ENCODE measurements around the gene WAS. TPM values are rescaled to one million over a fixed set of nuclear protein-coding genes. Genes with fewer than 3 reads are reported as not detected.
"Not testable (repeated sequence)": the region's sequence is repeated elsewhere in the genome, so short reads cannot be mapped to it uniquely, and the experiment has no call there.

Gene WAS
- total RNA-seq, 1 experiment from 2014 or later: 0.24 TPM

- WGBS (ENCODE audit: extremely low coverage, insufficient read length, low lambda C conversion rate): no CpG with 5 or more reads among the region's 11 CpGs
- H2BK12ac ChIP-seq (ENCODE audit: insufficient read length, low read depth, low read length): no peak overlapping the region
- no peak overlapping the region for H3K27ac ChIP-seq (ENCODE audit: insufficient read length, low read depth, low read length)
- peaks cover 2 to 16% of the 10 kb centered on the region in 2 experiments for H3K4me1 Mint-ChIP-seq
- H3K14ac ChIP-seq (ENCODE audit: insufficient read depth, low read length): no peak overlapping the region
- no peak overlapping the region; a peak in 1 of 5 replicates for H3K4me3 Mint-ChIP-seq
- H2BK15ac ChIP-seq (ENCODE audit: low read depth, low read length): no peak overlapping the region
- H3K9me3 ChIP-seq (ENCODE audit: control insufficient read depth, low read depth, low read length): peaks cover 33% of the 10 kb centered on the region
- no peak overlapping the region for H3K9ac ChIP-seq (ENCODE audit: extremely low read depth, insufficient read length, low read length)
- no peak overlapping the region for H2BK20ac ChIP-seq (ENCODE audit: low read depth, low read length, poor library complexity, severe bottlenecking)
- no peaks in the 10 kb centered on the region for H3K23me2 ChIP-seq (ENCODE audit: insufficient read length, low read depth, low read length, poor library complexity, severe bottlenecking)
- no peak overlapping the region for H3K4ac ChIP-seq (ENCODE audit: low read depth, low read length)
- no peak overlapping the region for H3K4me2 ChIP-seq (ENCODE audit: insufficient read depth, insufficient read length, low read length)
- H3K36me3 Mint-ChIP-seq (ENCODE audit: insufficient read depth in 1 of 3, low read depth in 3 of 3): peaks cover 0 to 9% (median 8%) of the 10 kb centered on the region in 3 experiments; a peak in 6 of 7 replicates
- no peaks in the 10 kb centered on the region for H4K20me1 ChIP-seq (ENCODE audit: control insufficient read depth, insufficient read depth, insufficient read length)
- TF ChIP-seq CTCF (conservative IDR thresholded peaks at IDR 0.05): no peak
- H3K79me2 ChIP-seq (ENCODE audit: insufficient read depth, low read length): no peaks in the 10 kb centered on the region
- H2AFZ ChIP-seq (ENCODE audit: low read length): no peak overlapping the region
- H2AK5ac ChIP-seq (ENCODE audit: insufficient read length, low read length): no peak overlapping the region
- H4K5ac ChIP-seq (ENCODE audit: insufficient read length, low read depth, low read length): no peak overlapping the region
- H3T11ph ChIP-seq (ENCODE audit: low read length): no peak overlapping the region
- no peak overlapping the region for H3K23ac ChIP-seq (ENCODE audit: insufficient read length, low read depth, low read length)
- no peak overlapping the region for H3K56ac ChIP-seq (ENCODE audit: insufficient read length, low read depth, low read length)
- no peak overlapping the region for H3K18ac ChIP-seq (ENCODE audit: insufficient read length, low read depth, low read length)
- H3K27me3 Mint-ChIP-seq (ENCODE audit: low read depth): peaks cover 37% of the 10 kb centered on the region
- no peak overlapping the region for H4K8ac ChIP-seq (replicated peaks; ENCODE audit: insufficient read length, low read depth, low read length)
- no peaks in the 10 kb centered on the region for H3K79me1 ChIP-seq (ENCODE audit: insufficient read depth, low read depth, low read length, poor library complexity, severe bottlenecking)
- no peaks in the 10 kb centered on the region for H3K27me3 ChIP-seq (ENCODE audit: insufficient read depth, low read length)
- H4K91ac ChIP-seq (ENCODE audit: insufficient read length, low read depth, low read length): no peak overlapping the region
- no peak overlapping the region for H2BK5ac ChIP-seq (ENCODE audit: insufficient read length, low read length)
- no peak overlapping the region; a peak in 1 of 7 replicates for H3K27ac Mint-ChIP-seq
- DNase-seq: no peak
- H2BK120ac ChIP-seq (ENCODE audit: low read depth, low read length, poor library complexity, severe bottlenecking): no peak overlapping the region
- peaks cover 81 to 83% of the 10 kb centered on the region in 2 experiments for H3K9me3 Mint-ChIP-seq
- H3K4me1 ChIP-seq (ENCODE audit: insufficient read depth, low read length): no peaks in the 10 kb centered on the region
Observed at GRCh38 chrX:48689208-48689920, 5.8 kb downstream of the WAS start.

DNA sequence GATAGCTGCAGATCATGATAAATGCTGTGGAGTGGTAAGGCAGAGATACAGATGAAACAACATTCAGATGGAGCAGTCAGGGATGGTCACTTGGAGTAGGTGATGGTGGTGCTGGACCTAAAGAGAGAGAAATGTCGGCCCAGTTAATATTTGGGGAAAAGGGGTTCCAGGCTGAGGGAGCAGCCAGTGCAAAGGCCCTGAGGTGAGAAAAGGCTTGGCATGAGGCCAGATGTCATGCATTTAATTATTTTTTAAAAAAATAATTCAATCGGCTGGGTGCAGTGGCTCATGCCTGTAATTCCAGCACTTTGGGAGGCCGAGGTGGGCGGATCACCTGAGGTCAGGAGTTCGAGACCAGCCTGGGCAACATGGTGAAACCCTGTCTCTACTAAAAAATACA is 8.1 kb downstream of the WAS start:
- not testable (repeated sequence) for H2AFZ ChIP-seq (ENCODE audit: low read length); H4K91ac ChIP-seq (ENCODE audit: insufficient read length, low read depth, low read length); H3K27ac ChIP-seq (ENCODE audit: insufficient read length, low read depth, low read length); H3K23me2 ChIP-seq (ENCODE audit: insufficient read length, low read depth, low read length, poor library complexity, severe bottlenecking); H2AK5ac ChIP-seq (ENCODE audit: insufficient read length, low read length); H2BK5ac ChIP-seq (ENCODE audit: insufficient read length, low read length); H2BK12ac ChIP-seq (ENCODE audit: insufficient read length, low read depth, low read length); H4K8ac ChIP-seq (replicated peaks; ENCODE audit: insufficient read length, low read depth, low read length); H3K56ac ChIP-seq (ENCODE audit: insufficient read length, low read depth, low read length); H2BK120ac ChIP-seq (ENCODE audit: low read depth, low read length, poor library complexity, severe bottlenecking); H2BK20ac ChIP-seq (ENCODE audit: low read depth, low read length, poor library complexity, severe bottlenecking); H3K9ac ChIP-seq (ENCODE audit: extremely low read depth, insufficient read length, low read length); H3K4me3 Mint-ChIP-seq; H3K18ac ChIP-seq (ENCODE audit: insufficient read length, low read depth, low read length); H3K4ac ChIP-seq (ENCODE audit: low read depth, low read length); H3K79me1 ChIP-seq (ENCODE audit: insufficient read depth, low read depth, low read length, poor library complexity, severe bottlenecking); H3K4me1 ChIP-seq (ENCODE audit: insufficient read depth, low read length); H4K20me1 ChIP-seq (ENCODE audit: control insufficient read depth, insufficient read depth, insufficient read length); H4K5ac ChIP-seq (ENCODE audit: insufficient read length, low read depth, low read length); H2BK15ac ChIP-seq (ENCODE audit: low read depth, low read length); H3K79me2 ChIP-seq (ENCODE audit: insufficient read depth, low read length); H3T11ph ChIP-seq (ENCODE audit: low read length); H3K23ac ChIP-seq (ENCODE audit: insufficient read length, low read depth, low read length); H3K14ac ChIP-seq (ENCODE audit: insufficient read depth, low read length); H3K4me2 ChIP-seq (ENCODE audit: insufficient read depth, insufficient read length, low read length); H3K27ac Mint-ChIP-seq; DNase-seq; H3K27me3 ChIP-seq (ENCODE audit: insufficient read depth, low read length)
- H3K9me3 ChIP-seq (ENCODE audit: control insufficient read depth, low read depth, low read length): peaks cover 28% of the 10 kb centered on the region
- Mint-ChIP-seq H3K27me3 (ENCODE audit: low read depth) (peaks cover 34% of the 10 kb centered on the region), H3K4me1 (peaks cover 9 to 23% of the 10 kb centered on the region in 2 experiments), H3K36me3 (ENCODE audit: insufficient read depth in 1 of 3, low read depth in 3 of 3) (peaks cover 0 to 13% (median 8%) of the 10 kb centered on the region in 3 experiments; a peak in 6 of 7 replicates), H3K9me3 (peaks cover 79 to 84% of the 10 kb centered on the region in 2 experiments)
- WGBS (ENCODE audit: extremely low coverage, insufficient read length, low lambda C conversion rate): no CpG with 5 or more reads among the region's 5 CpGs
